ENCODE measurements around the gene ID3. TPM values are rescaled to one million over a fixed set of nuclear protein-coding genes. Genes with fewer than 3 reads are reported as not detected.

ID3 gene
- total and polyA plus RNA-seq, 9 of the 15 experiments (the other 6 are each of a cell fraction or from before 2014, with no cell fraction given): 6.8 to 59.8 (median 23.5) TPM

GRCh38 chr1:23590058-23590783 is 30.9 kb upstream of the ID3 start (continued):
- TF ChIP-seq ZNF740 (CRISPR knock-in tag; IDR thresholded peaks at IDR 0.05) (no peak), ZNF740 (tag; IDR thresholded peaks at IDR 0.05) (no peak), ZNF436 (CRISPR knock-in tag; IDR thresholded peaks at IDR 0.05) (peak; percentile 30; the same call in 1 of the 2 replicates), HDAC8 (tag; IDR thresholded peaks at IDR 0.05) (no peak), CREB3 (tag; conservative IDR thresholded peaks at IDR 0.05; ENCODE audit: low read depth) (no peak), CREM (IDR thresholded peaks at IDR 0.05; ENCODE audit: low read depth) (0 out of 2 replicates have a peak, but pooled peaks have one; percentile 25)

- no peak overlapping the region for H2AFZ ChIP-seq (ENCODE audit: low read depth, low read length)
- TF ChIP-seq CREB3 (tag; conservative IDR thresholded peaks at IDR 0.05; ENCODE audit: low read depth): no peak
- CTCF ChIA-PET (ENCODE audit: low intra/inter-chr PET ratio): no interaction called here
- H3K27ac ChIP-seq (ENCODE audit: extremely low read depth, low read depth, low read length): no peak overlapping the region
- no peaks in the 10 kb centered on the region for H4K20me1 ChIP-seq (replicated peaks; ENCODE audit: control insufficient read depth, insufficient read depth, low read length)
- peaks cover 6 to 10% of the 10 kb centered on the region in 2 experiments; a peak in 4 of 5 replicates for H3K4me1 ChIP-seq (replicated peaks in 1 of 2; ENCODE audit: control insufficient read depth in 2 of 2, insufficient read depth in 2 of 2, low read length in 2 of 2)
- ATAC-seq (no peak), FAIRE-seq (no peak), DNase-seq (ENCODE audit: extremely low read depth in 1 of 4, low spot score in 3 of 4) (no peak)
- no peak overlapping the region for H3K9ac ChIP-seq (ENCODE audit: insufficient read depth in 1 of 2, low read depth in 2 of 2, low read length in 2 of 2)
- no peaks in the 10 kb centered on the region for H3K36me3 ChIP-seq (ENCODE audit: control insufficient read depth, insufficient read depth, low read length)
- no peaks in the 10 kb centered on the region for H3K9me3 ChIP-seq (replicated peaks; ENCODE audit: control insufficient read depth, insufficient read depth, low read depth, low read length)
- no peak overlapping the region for H3K4me3 ChIP-seq
- in situ Hi-C loops (cut with MboI): no loop called here
- H3K79me2 ChIP-seq (ENCODE audit: control insufficient read depth, insufficient read depth, low read length): no peaks in the 10 kb centered on the region
- intact Hi-C loops (cut with micrococcal nuclease): no loop called here
- no peak overlapping the region for H3K4me2 ChIP-seq (ENCODE audit: insufficient read depth, low read length)
- BruUV-seq (replicated peaks): no TSS peak
- POLR2A ChIA-PET: interaction anchor here (0.6 kb wide), 1 partner anchor 21 kb away, joined by 3 read pairs; no protein-coding TSS in a partner anchor
- no peaks in the 10 kb centered on the region for H3K9me1 ChIP-seq (ENCODE audit: control insufficient read depth, insufficient read depth, low read length)
- 9% methylated on average over 5 of the region's 5 CpGs for WGBS (ENCODE audit: insufficient coverage, low coverage, missing lambda C conversion rate)
- H3K27me3 ChIP-seq (ENCODE audit: control insufficient read depth in 2 of 2, insufficient read depth in 2 of 2, low read length in 2 of 2): peaks cover 13 to 49% of the 10 kb centered on the region in 2 experiments; a peak in 4 of 5 replicates
These were observed 30.3 kb upstream of the ID3 start for GRCh38 chr1:23589585-23589986.
